Measurements from ENCODE around the gene HOXA9. TPM values are rescaled to one million over a fixed set of nuclear protein-coding genes. Genes with fewer than 3 reads are reported as not detected.
A peak's percentile ranks its signal among the peaks of the same experiment; 100 is the strongest.

HOXA9 gene
- total RNA-seq, 1 experiment from 2014 or later: not detected

DNA sequence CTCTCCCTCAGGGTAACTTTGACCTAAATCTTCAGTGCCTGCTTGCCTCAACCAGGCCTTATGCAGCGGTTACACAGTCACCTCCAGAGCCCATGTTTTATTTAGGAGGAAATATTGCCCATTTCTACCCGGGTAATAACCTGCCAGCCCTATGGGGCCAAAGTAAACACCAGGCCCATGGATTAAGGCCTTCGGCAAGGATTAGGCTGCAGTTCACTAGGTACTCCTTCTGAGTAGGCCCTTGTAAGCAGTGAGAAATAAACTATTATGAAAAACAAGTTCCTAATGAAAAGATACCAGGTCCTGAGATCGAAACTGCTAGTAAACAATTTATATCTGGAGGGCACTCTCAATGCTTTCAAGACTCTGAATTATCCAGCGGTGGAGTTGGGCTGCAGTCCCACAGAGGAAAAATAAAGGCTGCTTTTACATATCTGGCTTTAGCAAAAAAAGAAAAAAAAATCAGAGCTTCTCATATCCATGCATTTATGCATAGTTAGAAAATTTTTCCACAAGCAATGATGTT is 12.5 kb upstream of the HOXA9 start:
- Histone ChIP-seq H3K27me3 (ENCODE audit: control insufficient read depth, insufficient read depth, low read length) (peaks cover 100% of the 10 kb centered on the region), H3K4me3 (ENCODE audit: insufficient read depth, low read depth, low read length) (no peak overlapping the region), H3K36me3 (replicated peaks; ENCODE audit: control insufficient read depth, insufficient read depth, low read length) (no peaks in the 10 kb centered on the region)
- DNase-seq: peak; percentile 33

DNA sequence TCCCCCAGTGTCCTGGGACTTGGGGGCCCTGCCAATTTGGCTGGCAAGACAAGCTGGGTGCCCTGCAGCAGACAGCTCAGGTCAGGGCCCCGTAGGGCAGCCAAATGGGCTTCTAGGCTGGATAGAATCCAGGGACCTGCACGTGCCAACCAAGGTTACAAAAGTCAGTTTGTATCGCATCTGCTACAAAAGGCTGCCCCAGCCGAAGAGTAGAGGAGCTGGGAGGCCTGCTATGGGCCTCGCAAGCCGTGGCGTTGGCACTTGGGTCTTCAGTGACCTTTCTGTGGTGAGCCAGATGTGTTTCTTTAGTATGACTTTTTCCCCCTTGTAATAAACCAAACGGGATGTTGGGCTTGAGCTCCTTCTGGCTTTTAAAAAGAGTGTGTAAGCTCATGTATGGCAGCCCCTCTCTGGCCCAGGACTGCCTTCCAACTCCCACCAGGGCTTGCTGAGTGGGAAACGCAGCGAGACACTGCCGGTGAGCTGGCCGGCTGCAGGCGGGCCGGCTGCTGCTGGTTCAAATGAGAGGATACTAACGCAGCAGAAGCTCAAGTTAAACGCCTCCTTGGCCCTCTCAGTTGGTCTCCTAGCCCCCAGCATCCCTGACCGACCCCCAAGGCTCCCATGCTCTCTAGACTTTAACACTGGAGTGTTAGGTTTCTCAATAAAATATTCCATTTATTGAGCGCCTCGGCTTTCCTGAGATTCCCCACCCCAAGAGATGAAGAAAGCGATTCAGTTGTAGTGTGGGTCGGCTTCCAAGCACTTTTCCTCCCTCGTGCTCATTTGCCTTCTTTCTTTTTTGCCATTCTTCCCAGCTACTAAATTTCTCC is 11.8 kb upstream of the HOXA9 start:
- peak; percentile 49 for DNase-seq
- H3K27me3 ChIP-seq (ENCODE audit: control insufficient read depth, insufficient read depth, low read length): peaks cover 100% of the 10 kb centered on the region
- H3K4me3 ChIP-seq (ENCODE audit: insufficient read depth, low read depth, low read length): no peak overlapping the region
- H3K36me3 ChIP-seq (replicated peaks; ENCODE audit: control insufficient read depth, insufficient read depth, low read length): no peaks in the 10 kb centered on the region

DNA sequence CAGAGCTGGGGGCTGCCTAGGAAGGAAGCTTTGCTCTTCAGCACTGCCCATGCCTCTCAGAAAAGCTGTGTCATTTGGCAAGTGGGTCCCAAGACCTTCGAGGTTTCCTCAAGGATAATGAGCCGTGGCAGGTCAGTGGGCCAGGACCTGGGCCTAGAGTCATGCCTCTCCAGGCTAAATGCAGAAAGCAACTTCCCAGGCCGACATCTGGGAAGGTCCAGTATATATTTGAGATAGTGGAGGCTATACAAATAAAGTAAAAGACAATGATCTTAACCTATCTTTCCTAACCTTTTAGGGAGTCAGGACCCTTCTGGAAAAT is 11.1 kb upstream of the HOXA9 start:
- Histone ChIP-seq H3K36me3 (replicated peaks; ENCODE audit: control insufficient read depth, insufficient read depth, low read length) (no peaks in the 10 kb centered on the region), H3K4me3 (ENCODE audit: insufficient read depth, low read depth, low read length) (no peak overlapping the region), H3K27me3 (ENCODE audit: control insufficient read depth, insufficient read depth, low read length) (peaks cover 100% of the 10 kb centered on the region)
- DNase-seq: no peak

- peak; percentile 72 for DNase-seq
- H3K4me3 ChIP-seq (ENCODE audit: insufficient read depth, low read depth, low read length): no peak overlapping the region
- no peaks in the 10 kb centered on the region for H3K36me3 ChIP-seq (replicated peaks; ENCODE audit: control insufficient read depth, insufficient read depth, low read length)
- H3K27me3 ChIP-seq (ENCODE audit: control insufficient read depth, insufficient read depth, low read length): peaks cover 100% of the 10 kb centered on the region
Observed at GRCh38 chr7:27175626-27176523, 10.5 kb upstream of the HOXA9 start.

DNA sequence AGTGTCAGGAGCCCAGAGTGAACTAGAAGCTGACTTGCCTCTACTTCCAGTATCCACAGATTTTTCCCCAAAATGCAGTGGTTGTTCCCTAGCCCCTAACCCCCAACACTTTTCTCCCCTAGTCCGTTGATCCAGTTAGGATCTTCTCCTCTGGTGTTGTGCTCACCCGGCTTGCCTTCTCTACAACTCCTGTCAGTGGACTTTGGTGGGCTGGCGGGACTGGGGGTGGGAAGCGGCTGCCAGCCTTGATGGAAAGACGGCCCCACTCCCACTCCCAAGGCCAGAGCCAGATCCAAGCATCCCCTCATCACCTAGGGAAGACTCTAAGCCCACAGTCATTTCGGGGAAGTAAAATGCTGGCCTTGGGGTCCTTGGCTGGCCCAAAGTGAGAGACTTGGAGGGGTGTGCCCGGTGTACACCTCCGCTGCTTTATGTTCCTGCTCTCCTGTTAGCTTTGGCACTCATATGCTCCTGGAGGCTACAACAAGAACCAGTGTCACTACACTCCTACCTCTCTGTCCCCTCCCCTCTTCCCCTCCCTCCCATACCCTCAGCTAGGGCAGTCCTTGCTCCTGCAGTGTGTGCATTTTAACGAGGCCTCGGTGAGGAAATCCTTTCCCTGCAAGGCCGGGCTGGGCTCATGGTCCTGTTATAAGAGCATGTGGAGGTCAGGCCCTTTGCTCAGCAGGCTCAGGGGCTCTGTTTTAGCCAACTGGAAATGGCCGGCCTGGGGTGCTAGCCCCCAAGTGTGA is 9.7 kb upstream of the HOXA9 start:
- Histone ChIP-seq H3K4me3 (ENCODE audit: insufficient read depth, low read depth, low read length) (no peak overlapping the region), H3K27me3 (ENCODE audit: control insufficient read depth, insufficient read depth, low read length) (peaks cover 100% of the 10 kb centered on the region), H3K36me3 (replicated peaks; ENCODE audit: control insufficient read depth, insufficient read depth, low read length) (no peaks in the 10 kb centered on the region)
- peak; percentile 35 for DNase-seq

- H3K36me3 ChIP-seq (replicated peaks; ENCODE audit: control insufficient read depth, insufficient read depth, low read length): no peaks in the 10 kb centered on the region
- no peak within 1 kb of the TSS for H3K4me3 ChIP-seq (ENCODE audit: insufficient read depth, low read depth, low read length)
- H3K27me3 ChIP-seq (ENCODE audit: control insufficient read depth, insufficient read depth, low read length): peaks cover 100% of the 10 kb centered on the region
- DNase-seq: peak; percentile 81
Observed at GRCh38 chr7:27173956-27174873, 8.9 kb upstream of the HOXA9 start, which contains the start of gene HOXA10. TSS of gene HOXA10 (minus strand) at chr7:27174320. CDS start at chr7:27174306, 14 bp downstream.

DNA sequence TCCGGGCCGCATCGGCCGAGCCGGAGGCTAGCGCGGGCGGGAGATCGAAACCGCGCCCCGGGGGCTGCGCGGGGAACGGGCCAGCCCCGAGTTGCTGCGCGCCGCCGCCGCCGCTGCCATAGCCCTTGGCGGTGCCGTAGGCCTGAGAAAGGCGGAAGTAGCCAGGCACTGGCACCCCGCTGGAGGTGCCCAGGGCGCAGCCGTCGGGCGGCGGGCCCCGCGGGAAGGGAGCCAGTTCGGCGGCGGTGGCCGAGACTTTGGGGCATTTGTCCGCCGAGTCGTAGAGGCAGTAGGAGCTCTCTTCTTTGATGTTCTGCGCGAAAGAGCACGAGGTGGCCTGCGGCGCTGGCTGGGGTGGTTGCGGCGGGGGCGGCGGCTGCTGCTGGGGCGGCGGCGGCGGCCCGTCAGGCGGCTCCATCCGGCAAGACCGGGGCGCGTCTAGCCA is 8.2 kb upstream of the HOXA9 start:
- Histone ChIP-seq H3K27me3 (ENCODE audit: control insufficient read depth, insufficient read depth, low read length) (peaks cover 100% of the 10 kb centered on the region), H3K36me3 (replicated peaks; ENCODE audit: control insufficient read depth, insufficient read depth, low read length) (no peaks in the 10 kb centered on the region), H3K4me3 (ENCODE audit: insufficient read depth, low read depth, low read length) (no peak overlapping the region)
- peak; percentile 81 for DNase-seq

DNA sequence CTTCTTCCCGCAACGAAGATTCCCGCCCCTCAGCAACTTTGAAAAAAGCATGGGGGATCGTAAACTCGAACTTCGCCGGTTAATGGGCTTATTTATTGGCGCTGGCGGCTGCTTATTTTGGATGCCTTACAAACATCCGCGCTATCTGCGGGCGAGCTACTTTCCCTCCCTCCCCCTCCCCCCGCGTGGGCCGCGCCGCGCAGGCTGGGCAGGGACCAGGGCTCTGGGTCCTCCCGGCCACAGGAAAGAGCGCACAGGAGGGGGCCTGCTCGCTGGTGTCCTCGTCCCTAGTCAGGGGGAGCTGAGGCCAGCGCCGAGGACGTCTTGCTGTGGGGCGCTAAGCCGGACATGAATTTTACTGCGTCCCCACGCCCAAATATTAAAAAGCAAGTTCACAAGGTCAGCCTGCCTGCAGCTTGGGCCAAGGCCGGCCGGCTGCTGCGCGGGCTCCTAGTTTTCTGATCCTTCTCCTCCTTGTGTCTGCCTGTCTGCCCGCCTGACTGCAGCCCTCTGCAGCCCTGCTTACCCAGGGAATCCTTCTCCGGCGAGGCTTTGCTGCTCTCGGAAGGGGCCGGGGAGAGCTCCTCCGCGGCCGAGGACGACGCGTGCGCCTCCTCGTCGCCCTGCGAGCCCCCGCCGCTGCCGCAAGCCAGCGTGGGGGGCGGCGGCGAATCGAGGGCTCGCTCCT is 7.6 kb upstream of the HOXA9 start:
- DNase-seq: peak; percentile 80
- Histone ChIP-seq H3K4me3 (ENCODE audit: insufficient read depth, low read depth, low read length) (no peak overlapping the region), H3K36me3 (replicated peaks; ENCODE audit: control insufficient read depth, insufficient read depth, low read length) (no peaks in the 10 kb centered on the region), H3K27me3 (ENCODE audit: control insufficient read depth, insufficient read depth, low read length) (peaks cover 100% of the 10 kb centered on the region)

DNA sequence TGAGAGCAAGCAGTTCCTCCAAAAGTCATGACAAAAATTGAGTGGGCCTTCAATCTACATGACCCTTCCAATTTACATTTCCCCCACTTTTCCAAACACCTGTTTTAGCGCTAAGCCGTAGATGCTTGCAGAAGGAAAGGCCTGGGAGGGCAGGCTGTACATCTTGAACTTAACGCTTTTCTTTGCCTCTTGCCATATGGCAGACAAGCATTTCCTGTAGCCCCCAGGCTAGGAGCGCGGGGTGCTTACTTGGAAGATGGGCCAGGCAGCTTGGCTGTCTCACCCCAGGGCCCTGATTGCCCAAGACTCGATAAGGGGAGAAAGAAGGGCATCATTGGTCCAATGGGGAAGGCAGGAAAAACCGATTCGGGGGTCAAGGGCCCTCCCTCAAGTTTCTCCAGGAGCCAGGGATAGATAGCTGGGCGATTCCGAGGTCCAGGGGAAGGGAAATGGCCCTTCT is 7.0 kb upstream of the HOXA9 start:
- no peaks in the 10 kb centered on the region for H3K36me3 ChIP-seq (replicated peaks; ENCODE audit: control insufficient read depth, insufficient read depth, low read length)
- DNase-seq: no peak
- peaks cover 100% of the 10 kb centered on the region for H3K27me3 ChIP-seq (ENCODE audit: control insufficient read depth, insufficient read depth, low read length)
- H3K4me3 ChIP-seq (ENCODE audit: insufficient read depth, low read depth, low read length): no peak overlapping the region

DNA sequence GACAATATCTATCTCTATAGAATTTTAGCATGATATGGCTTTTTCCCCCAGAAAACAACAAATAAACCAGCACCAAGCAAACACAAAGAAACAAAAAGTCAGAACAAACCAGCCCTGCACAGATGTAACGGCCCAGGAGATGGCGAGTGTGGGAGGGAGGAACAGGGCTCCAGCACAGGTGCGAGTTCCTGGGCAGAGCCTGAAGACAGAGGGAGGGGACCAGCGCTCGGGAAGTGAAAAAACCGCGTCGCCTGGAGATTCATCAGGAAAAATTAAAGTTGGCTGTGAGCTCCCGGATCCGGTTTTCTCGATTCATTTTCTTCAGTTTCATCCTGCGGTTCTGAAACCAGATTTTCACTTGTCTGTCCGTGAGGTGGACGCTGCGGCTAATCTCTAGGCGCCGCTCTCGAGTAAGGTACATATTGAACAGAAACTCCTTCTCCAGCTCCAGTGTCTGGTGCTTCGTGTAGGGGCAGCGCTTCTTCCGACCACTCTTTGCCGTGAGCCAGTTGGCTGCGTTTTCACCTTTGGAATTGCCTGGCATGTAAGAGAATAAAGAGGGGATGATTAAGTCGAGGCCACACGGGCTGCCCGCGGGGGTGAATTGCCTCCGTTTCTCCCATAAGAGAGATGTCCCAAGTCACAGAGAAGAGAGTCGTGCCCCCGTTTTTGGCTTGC is 6.4 kb upstream of the HOXA9 start:
- H3K4me3 ChIP-seq (ENCODE audit: insufficient read depth, low read depth, low read length): no peak overlapping the region
- H3K27me3 ChIP-seq (ENCODE audit: control insufficient read depth, insufficient read depth, low read length): peaks cover 100% of the 10 kb centered on the region
- H3K36me3 ChIP-seq (replicated peaks; ENCODE audit: control insufficient read depth, insufficient read depth, low read length): no peaks in the 10 kb centered on the region
- no peak for DNase-seq

DNA sequence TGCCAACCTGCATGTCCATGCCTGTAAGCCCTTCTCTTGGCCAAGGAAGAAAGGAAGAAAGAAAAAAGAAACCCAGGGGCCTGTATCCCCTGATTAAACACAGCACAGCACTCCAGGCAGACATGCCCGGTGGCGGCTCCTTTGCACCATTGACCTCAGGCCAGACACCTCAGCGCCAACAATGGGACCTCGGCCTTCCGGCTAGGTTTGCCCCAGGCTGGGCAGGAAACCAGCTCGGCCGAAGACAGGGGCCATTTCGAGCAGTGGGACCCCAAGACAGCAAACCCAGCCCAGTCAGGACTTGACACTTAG is 5.9 kb upstream of the HOXA9 start:
- peaks cover 100% of the 10 kb centered on the region for H3K27me3 ChIP-seq (ENCODE audit: control insufficient read depth, insufficient read depth, low read length)
- no peaks in the 10 kb centered on the region for H3K36me3 ChIP-seq (replicated peaks; ENCODE audit: control insufficient read depth, insufficient read depth, low read length)
- H3K4me3 ChIP-seq (ENCODE audit: insufficient read depth, low read depth, low read length): no peak overlapping the region
- no peak for DNase-seq

- no peak for DNase-seq
- no peaks in the 10 kb centered on the region for H3K36me3 ChIP-seq (replicated peaks; ENCODE audit: control insufficient read depth, insufficient read depth, low read length)
- no peak overlapping the region for H3K4me3 ChIP-seq (ENCODE audit: insufficient read depth, low read depth, low read length)
- peaks cover 100% of the 10 kb centered on the region for H3K27me3 ChIP-seq (ENCODE audit: control insufficient read depth, insufficient read depth, low read length)
Observed at GRCh38 chr7:27170426-27171324, 5.3 kb upstream of the HOXA9 start.

All from H7 (cell line).